GM18519 (cell line): ENCODE results near the gene CD84.
"Not testable (repeated sequence)": the region's sequence is repeated elsewhere in the genome, so short reads cannot be mapped to it uniquely, and the experiment has no call there.

Source experiments
- ATAC-seq: cut with Tn5 transposase; IDR thresholded peaks from one replicate; pipeline ENCODE4 v1.9.1; 2021; ENCODE audit warnings: mild to moderate bottlenecking, moderate library complexity; ENCODE audit not compliant: unreplicated experiment, low FRiP score

CD84 gene

GRCh38 chr1:160544647-160545046, 34.6 kb downstream of the CD84 start:
- no peak for ATAC-seq

GRCh38 chr1:160542303-160542945, 36.9 kb downstream of the CD84 start:
- ATAC-seq, result no peak

- no peak for ATAC-seq
Observed at GRCh38 chr1:160541622-160542302, 37.5 kb downstream of the CD84 start.

GRCh38 chr1:160540859-160541233, 38.5 kb downstream of the CD84 start:
- no peak for ATAC-seq

- ATAC-seq, result peak; percentile 69
Observed at GRCh38 chr1:160539990-160540858, 39.1 kb downstream of the CD84 start.

- no peak for ATAC-seq
Observed at GRCh38 chr1:160539684-160539989, 39.7 kb downstream of the CD84 start.

- no peak for ATAC-seq
Observed at GRCh38 chr1:160538985-160539651, 40.2 kb downstream of the CD84 start.

GRCh38 chr1:160537714-160538665, 41.3 kb downstream of the CD84 start:
- ATAC-seq, result no peak

- no peak for ATAC-seq
Observed at GRCh38 chr1:160534823-160535605, 44.3 kb downstream of the CD84 start.

- ATAC-seq, result not testable (repeated sequence)
Observed at GRCh38 chr1:160532557-160532813, 46.8 kb downstream of the CD84 start.

GRCh38 chr1:160531809-160532556, 47.3 kb downstream of the CD84 start:
- not testable (repeated sequence) for ATAC-seq

GRCh38 chr1:160529401-160529952, 49.8 kb downstream of the CD84 start:
- ATAC-seq, result not testable (repeated sequence)

- ATAC-seq, result not testable (repeated sequence)
Observed at GRCh38 chr1:160523789-160524188, 55.5 kb downstream of the CD84 start.

- no peak for ATAC-seq
Observed at GRCh38 chr1:160522622-160523345, 56.5 kb downstream of the CD84 start, which contains the start of gene SLAMF6. Gene SLAMF6 (minus strand): TSS chr1:160523255. CDS start chr1:160523192, 63 bp downstream.

- ATAC-seq, result no peak
Observed at GRCh38 chr1:160522136-160522535, 57.2 kb downstream of the CD84 start.

- no peak for ATAC-seq
Observed at GRCh38 chr1:160521554-160521953, 57.7 kb downstream of the CD84 start.

GRCh38 chr1:160520999-160521398, 58.3 kb downstream of the CD84 start:
- ATAC-seq, result no peak

GRCh38 chr1:160520582-160520981, 58.7 kb downstream of the CD84 start:
- no peak for ATAC-seq
